Cerebellar cortex (tissue), 1 donor: ENCODE results near the gene S100A11.

Source experiments
- DNase-seq: peaks from one replicate; pipeline ENCODE4 v3.0.0-alpha.2; 2015; ENCODE audit warnings: low spot score

Gene S100A11

DNA sequence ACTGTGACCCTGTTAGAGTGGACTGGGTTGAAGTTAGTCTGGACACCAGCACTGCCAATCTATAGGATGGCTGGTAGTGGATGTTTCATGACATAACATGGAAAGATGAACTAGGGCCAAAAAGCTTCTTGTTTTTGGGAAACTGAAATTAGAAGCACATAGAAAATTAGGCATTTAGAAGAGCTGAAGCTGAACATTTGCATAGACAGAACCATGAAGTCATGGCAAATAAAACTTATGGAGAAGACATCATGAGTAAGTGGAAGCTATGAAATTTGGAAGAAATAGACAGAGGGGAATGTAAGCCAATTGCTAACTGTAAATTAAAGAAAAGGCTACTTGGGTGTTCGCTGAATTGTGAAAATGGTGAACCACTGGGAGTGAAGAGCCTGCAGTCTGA, 2.7 kb upstream of the S100A11 start:
- no peak for DNase-seq

- no peak for DNase-seq
Measured at GRCh38 chr1:152038871-152039270, 2.1 kb upstream of the S100A11 start.

GRCh38 chr1:152035539-152036266, 1.1 kb downstream of the S100A11 start:
- no peak for DNase-seq

DNA sequence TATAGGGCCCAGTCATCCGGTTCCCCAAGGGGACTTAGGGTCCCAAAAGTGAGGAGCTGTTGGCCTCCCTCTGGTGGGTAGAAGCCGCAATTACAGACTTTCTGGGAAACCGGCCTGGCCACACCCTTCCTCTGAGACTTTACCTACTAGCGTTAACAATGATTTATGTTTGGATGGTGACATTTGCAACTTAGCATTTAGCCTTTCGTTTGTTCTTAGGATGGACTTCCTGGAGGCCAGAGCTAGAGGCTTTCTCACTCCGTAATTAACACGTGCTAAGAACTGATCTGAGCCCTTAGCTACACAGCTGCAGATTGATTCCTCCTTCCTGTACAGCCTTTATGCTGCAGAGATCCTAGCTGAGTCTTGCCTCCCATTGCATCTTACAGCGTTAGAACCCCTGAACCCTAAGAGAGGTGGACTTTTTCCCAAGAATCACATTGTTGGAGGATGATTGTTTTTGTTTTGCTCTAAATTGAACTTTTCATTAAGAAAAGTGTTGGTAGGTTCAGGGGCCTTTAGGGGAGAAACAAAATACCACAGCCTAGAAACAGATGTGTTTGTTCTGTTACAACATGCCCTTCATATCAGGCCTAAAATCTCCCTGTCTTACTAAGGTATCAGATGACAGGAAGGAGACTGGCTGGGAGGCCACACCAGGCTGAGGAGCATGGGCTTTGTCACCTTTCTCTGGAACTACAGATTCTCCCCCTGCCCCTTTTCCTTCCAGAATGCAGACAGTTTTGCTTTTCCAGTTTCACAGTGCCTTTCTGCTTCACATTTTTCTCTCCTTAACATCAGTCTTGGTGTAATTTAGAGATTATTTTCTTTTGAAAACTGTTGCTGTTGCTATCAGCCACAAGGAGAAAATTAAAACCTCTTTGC, 1.9 kb downstream of the S100A11 start:
- peak; percentile 37 for DNase-seq

DNA sequence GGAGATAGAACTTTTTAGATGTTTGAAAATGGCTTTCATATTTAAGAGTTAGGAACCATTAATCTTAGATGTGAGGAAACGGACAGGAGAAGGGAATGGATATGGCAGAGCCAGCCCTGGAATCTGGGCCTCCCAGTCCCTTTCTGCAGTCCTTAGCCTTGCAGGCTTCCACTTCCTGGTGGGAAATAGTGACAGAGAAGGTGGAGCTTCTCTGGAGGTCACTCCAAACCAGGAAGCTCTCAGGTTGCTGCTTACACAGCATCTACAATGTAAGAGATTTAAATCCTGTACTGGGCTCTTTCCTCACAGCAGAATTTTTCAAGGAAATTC, 2.5 kb downstream of the S100A11 start:
- DNase-seq, result no peak

DNA sequence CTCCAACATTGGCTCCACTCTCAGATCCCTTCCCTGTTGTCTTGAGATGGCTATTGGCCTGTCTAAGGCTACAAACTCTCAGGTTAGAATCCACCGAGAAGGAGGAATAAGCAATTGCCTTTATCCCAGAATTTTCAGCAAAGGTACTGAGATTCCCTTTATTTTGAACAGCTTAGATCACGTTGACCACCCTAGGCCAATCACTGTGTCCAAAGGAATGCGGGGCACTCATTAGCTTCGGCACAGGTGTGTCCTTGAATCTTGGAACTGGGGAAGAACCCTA, 6.9 kb downstream of the S100A11 start:
- DNase-seq, result no peak

GRCh38 chr1:152029144-152029928, 7.5 kb downstream of the S100A11 start:
- no peak for DNase-seq

GRCh38 chr1:152026895-152027294, 9.9 kb downstream of the S100A11 start:
- DNase-seq, result no peak

DNA sequence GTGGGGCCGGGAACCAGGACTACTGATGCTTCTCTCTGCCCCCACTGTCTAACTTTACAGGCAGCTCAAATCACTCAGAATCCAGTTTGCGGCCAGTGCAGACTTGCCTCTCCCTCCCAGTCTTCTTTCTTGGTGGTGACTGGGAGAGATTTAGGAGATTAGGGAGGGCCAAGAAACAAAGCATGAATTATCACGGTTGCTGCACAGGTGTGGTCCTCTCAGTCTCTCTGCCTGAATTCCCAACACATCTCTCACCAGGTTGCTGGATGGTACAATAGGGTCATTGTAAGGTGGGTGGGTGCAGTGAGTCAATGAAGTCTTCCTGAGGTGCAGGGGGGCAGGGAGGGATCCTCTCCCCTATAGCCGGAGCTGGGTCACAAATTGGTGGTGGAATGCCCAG, 12.6 kb downstream of the S100A11 start:
- DNase-seq, result no peak

DNA sequence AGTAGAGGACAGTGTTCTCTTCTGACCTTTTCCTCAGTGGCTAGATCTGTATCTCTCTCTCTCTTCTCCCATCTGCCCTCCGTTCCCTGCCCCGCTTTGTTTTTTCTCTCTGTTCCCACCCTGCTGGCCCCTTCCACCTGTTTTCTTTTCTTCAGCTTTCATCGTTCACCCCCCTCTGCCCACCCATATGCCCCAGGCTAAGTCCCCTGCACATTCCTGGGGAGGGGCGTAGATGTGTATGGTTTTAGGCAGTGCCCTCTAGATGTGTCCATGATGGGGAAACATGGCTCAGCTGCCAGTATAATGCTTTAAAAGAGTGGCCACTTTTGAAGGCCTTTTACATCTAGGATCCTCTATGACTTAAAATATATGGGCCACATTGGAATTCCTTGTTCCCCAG, 13.6 kb downstream of the S100A11 start:
- no peak for DNase-seq

GRCh38 chr1:152022474-152022873, 14.3 kb downstream of the S100A11 start:
- no peak for DNase-seq

- DNase-seq, result no peak
Measured at GRCh38 chr1:152021569-152021968, 15.2 kb downstream of the S100A11 start.

- DNase-seq, result no peak
Measured at GRCh38 chr1:152020849-152021248, 16.0 kb downstream of the S100A11 start.

GRCh38 chr1:152018537-152018936, 18.3 kb downstream of the S100A11 start:
- peak; percentile 18 for DNase-seq

DNA sequence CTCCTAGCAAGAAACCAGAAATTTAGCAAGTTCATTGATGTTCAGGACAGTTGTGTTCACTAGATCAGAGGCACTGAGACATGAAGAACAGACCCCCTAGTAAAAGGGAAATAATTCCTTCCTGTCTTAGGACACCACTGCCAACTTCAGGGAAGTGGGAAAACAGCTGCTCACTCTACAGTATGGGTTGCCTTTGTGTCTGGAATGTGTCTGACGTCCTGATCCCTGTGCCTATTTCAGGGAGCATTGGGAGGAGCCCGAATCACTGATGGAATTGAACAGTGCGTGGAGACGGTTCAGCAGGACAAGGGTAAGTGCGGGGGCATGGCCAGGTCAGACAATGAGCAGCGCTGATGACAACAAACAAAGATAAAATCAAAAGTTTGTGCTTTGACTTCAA, 21.0 kb downstream of the S100A11 start:
- DNase-seq, result no peak

- no peak for DNase-seq
Measured at GRCh38 chr1:152014943-152015342, 21.9 kb downstream of the S100A11 start.

- DNase-seq, result peak; percentile 35
Measured at GRCh38 chr1:152013664-152014237, 23.1 kb downstream of the S100A11 start.

DNA sequence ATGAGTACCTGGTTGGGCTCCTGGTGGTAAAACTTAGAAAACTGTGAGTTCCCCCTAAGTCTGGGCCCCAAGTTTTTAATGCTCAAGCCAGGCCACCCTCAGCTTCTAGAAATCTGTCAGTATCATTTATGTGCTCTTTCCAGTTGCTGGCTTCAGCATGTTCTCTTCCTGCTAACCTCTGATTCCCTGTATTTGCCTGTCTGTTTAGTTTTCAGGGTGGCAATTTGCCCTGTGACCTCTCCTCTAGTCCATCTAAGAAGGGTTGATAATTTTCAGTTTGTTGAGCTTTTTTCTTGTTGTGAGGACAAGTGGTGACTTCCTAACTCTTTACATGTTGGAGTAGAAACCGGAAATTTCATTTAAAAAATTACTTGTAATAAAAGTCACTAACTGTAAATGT, 27.1 kb downstream of the S100A11 start:
- DNase-seq, result no peak

DNA sequence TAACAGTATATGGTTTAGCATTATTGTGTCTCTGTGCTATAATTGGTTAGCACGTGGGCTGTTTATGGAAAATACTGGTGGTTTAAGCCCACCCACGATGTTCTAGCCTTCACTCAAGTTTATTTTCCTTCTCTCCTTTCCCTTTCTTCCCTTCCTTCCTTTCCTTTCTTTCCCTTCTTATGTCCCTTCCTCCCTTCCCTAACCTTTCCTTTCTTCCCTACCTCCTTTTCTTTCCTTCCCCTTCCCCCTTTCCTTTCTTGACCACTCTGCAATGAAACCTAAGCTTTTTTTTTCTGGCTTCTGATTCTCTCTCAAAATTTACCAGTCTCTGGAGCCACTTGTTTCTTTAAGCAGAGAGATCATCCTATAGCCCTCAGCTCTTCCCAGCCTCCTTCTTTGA, 29.8 kb downstream of the S100A11 start:
- no peak for DNase-seq

GRCh38 chr1:152005360-152005912, 31.4 kb downstream of the S100A11 start:
- DNase-seq, result no peak

- DNase-seq, result no peak
Measured at GRCh38 chr1:152003846-152004442, 32.9 kb downstream of the S100A11 start.

DNA sequence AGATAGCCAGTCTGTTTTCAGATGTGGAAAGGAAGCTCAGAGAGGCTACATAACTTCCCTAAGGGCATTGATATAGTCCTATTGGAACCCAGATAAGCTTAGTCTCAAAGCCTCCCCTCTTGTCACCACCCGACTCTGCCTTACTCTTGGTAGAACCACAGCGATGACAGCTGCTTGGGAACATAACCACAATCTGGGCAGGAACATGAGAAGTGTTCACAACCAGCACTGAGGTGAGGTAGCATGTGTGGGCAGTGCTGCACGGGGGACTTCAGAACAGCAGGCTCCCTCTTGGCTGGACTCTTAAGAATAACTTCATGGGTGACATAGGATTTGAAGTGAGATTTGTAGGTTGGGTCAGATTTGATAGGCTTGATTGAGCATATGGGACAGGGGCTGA, 33.8 kb downstream of the S100A11 start:
- no peak for DNase-seq
